B cell (primary cell): ENCODE data around the gene HSD17B4.

Experiments used
- EZH2 ChIP-seq: IDR thresholded peaks from 2 replicates; pipeline ENCODE4 v1.6.1; 2012; ENCODE audit warnings: borderline replicate concordance, low read depth, mild to moderate bottlenecking, moderate library complexity, low read length; ENCODE audit not compliant: insufficient read depth, poor library complexity, severe bottlenecking
- TF ChIP-seq, protein P1 (sequence below): fragments of 200-600 bp; IDR thresholded peaks from one replicate; pipeline ENCODE4 v1.8.0; 2022; ENCODE audit warnings: antibody characterized with exemption, mild to moderate bottlenecking

DNA sequence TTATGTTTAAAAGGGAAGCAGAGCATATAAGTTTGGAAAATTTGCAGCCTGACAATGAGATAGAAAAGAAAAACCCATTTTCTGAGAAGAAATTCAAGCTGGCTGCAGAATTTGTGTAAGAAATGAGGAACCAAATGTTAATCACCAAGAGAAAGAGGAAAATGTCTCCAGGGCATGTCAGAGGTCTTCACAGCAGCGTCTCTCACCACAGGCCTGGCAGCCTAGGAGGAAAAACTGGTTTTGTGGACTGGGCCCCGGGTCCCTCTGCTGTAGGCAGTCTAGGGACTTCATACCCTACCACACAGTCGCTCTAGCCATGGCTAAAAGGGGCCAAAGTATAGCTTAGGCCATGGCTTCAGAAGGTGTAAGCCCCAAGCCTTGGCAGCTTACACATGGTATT is 32.1 kb upstream of the HSD17B4 start:
- TF ChIP-seq, protein P1, sequence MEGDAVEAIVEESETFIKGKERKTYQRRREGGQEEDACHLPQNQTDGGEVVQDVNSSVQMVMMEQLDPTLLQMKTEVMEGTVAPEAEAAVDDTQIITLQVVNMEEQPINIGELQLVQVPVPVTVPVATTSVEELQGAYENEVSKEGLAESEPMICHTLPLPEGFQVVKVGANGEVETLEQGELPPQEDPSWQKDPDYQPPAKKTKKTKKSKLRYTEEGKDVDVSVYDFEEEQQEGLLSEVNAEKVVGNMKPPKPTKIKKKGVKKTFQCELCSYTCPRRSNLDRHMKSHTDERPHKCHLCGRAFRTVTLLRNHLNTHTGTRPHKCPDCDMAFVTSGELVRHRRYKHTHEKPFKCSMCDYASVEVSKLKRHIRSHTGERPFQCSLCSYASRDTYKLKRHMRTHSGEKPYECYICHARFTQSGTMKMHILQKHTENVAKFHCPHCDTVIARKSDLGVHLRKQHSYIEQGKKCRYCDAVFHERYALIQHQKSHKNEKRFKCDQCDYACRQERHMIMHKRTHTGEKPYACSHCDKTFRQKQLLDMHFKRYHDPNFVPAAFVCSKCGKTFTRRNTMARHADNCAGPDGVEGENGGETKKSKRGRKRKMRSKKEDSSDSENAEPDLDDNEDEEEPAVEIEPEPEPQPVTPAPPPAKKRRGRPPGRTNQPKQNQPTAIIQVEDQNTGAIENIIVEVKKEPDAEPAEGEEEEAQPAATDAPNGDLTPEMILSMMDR, result no peak
- TF ChIP-seq EZH2, result no peak
